CD8-positive, alpha-beta memory T cell (primary cell): ENCODE data around the gene IFT27. TPM values are rescaled to one million over a fixed set of nuclear protein-coding genes. Genes with fewer than 3 reads are reported as not detected.
"Not testable (repeated sequence)": the region's sequence is repeated elsewhere in the genome, so short reads cannot be mapped to it uniquely, and the experiment has no call there.

Source experiments
- CTCF ChIA-PET: fragments of 350-600 bp; sonication (Branson Sonifier 250); formaldehyde crosslinking; loops from one replicate; lab custom pipeline; 2021; ENCODE audit warnings: antibody characterized with exemption; lab: Charles Lee
- POLR2A ChIA-PET: fragments of 350-600 bp; sonication (Branson Sonifier 250); formaldehyde crosslinking; loops from one replicate; lab custom pipeline; 2021; ENCODE audit warnings: antibody characterized with exemption; lab: Charles Lee
- DNase-seq, 5 donors: peaks; one replicate each; pipeline versions ENCODE4 v3.0.0 to v3.0.0-alpha.2; 2020 to 2022; ENCODE audit warnings: mixed read lengths in 1 of 5
- H3K27ac ChIP-seq: one replicate; pipeline ENCODE4 v1.7.0; 2013; ENCODE audit warnings: low read depth, mild to moderate bottlenecking, low read length, moderate library complexity
- H3K27me3 ChIP-seq: 2 replicates; pipeline ENCODE4 v1.7.0; 2013; ENCODE audit warnings: low read length, mild to moderate bottlenecking; ENCODE audit not compliant: insufficient read depth, poor library complexity, severe bottlenecking
- H3K36me3 ChIP-seq: 2 replicates; pipeline ENCODE4 v1.7.0; 2013; ENCODE audit warnings: mild to moderate bottlenecking, low read length, moderate library complexity; ENCODE audit not compliant: insufficient read depth
- H3K4me1 ChIP-seq: 2 replicates; pipeline ENCODE4 v1.7.0; 2013; ENCODE audit warnings: mild to moderate bottlenecking, low read length, moderate library complexity; ENCODE audit not compliant: insufficient read depth
- H3K4me3 ChIP-seq: 2 replicates; pipeline ENCODE4 v1.7.0; 2013; ENCODE audit warnings: mild to moderate bottlenecking, low read length
- H3K9me3 ChIP-seq: 2 replicates; pipeline ENCODE4 v1.7.0; 2013; ENCODE audit warnings: mild to moderate bottlenecking, low read length
- H3K27ac Mint-ChIP-seq, 8 donors: one replicate each; pipeline ENCODE4 v1.8.0; 2020 to 2021; ENCODE audit warnings: mixed read lengths in 8 of 8, mild to moderate bottlenecking in 6 of 8, inconsistent platforms in 3 of 8, moderate library complexity in 3 of 8
- H3K27me3 Mint-ChIP-seq, 2 donors: one replicate each; pipeline ENCODE4 v1.8.0; 2020 to 2021; ENCODE audit warnings: mixed read lengths in 2 of 2, mild to moderate bottlenecking in 1 of 2, moderate library complexity in 1 of 2
- H3K36me3 Mint-ChIP-seq, 3 donors: one replicate each; pipeline ENCODE4 v1.8.0; 2020 to 2021; ENCODE audit warnings: mixed read lengths in 3 of 3, inconsistent platforms in 1 of 3, mild to moderate bottlenecking in 1 of 3
- H3K4me1 Mint-ChIP-seq, 3 donors: one replicate each; pipeline ENCODE4 v1.8.0; 2020 to 2021; ENCODE audit warnings: mixed read lengths in 3 of 3, inconsistent platforms in 1 of 3, mild to moderate bottlenecking in 1 of 3
- H3K4me3 Mint-ChIP-seq, 7 donors: one replicate each; pipeline ENCODE4 v1.8.0; 2020 to 2021; ENCODE audit warnings: mixed read lengths in 7 of 7, mild to moderate bottlenecking in 6 of 7, moderate library complexity in 4 of 7, inconsistent platforms in 2 of 7
- H3K9me3 Mint-ChIP-seq, 5 donors: one replicate each; pipeline ENCODE4 v1.8.0; 2020 to 2022; ENCODE audit warnings: mixed read lengths in 5 of 5, mild to moderate bottlenecking in 3 of 5, moderate library complexity in 2 of 5, inconsistent platforms in 1 of 5
- polyA plus RNA-seq: library from polyadenylated mRNA; unstranded; fragments of 300-500 nt; fragmentation: Illumina TruSeq; gene quantifications from one replicate; pipeline ENCODE4 v1.2.3, GENCODE V29; 2021
- total RNA-seq, 2 experiments: library from RNA; stranded (reverse); gene quantifications; one replicate each; pipeline ENCODE4 v1.2.3, GENCODE V29; 2021

Gene IFT27
- total and polyA plus RNA-seq, 3 experiments from 2014 or later, result 9.7 to 26.5 (median 24.9) TPM

DNA sequence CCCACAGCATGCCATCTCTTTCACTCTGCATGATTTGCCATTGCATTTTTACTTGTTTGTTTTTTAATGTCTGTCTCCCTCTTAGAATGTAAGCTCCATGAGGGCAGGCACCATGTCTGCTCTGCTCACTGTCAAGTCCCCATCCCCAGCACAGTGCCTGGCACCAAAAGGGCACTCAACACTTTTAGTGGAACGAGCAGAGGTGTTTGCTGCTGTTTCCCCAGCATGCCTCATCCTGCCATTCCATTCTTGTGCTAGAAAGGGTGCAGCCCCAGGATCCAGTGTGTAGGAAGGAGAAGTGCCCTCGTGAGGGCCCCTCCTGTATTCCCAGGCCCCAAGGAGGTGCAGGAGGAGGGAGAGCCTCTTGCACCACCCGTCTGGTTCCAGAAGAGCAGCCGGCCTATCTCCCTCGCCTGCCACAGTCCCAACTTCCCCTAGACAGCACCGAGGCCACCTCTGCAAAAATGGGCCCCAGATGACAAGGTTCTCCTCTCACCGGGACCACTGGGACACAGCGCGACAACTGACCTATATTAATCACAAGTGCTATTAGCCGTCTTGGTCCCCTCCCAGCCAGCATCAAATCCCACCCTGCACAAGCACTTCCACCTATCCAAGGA lies 39.1 kb downstream of the IFT27 start:
- Histone ChIP-seq H3K9me3 (no peaks in the 10 kb centered on the region), H3K27ac (no peak overlapping the region), H3K36me3 (no peaks in the 10 kb centered on the region), H3K27me3 (peaks cover 5% of the 10 kb centered on the region), H3K4me3 (no peak overlapping the region), H3K4me1 (no peaks in the 10 kb centered on the region)
- no peak for DNase-seq
- Mint-ChIP-seq H3K36me3 (no peaks in the 10 kb centered on the region), H3K27ac (peak overlapping the region in 1 of 8 donors; percentile 87), H3K9me3 (peaks cover 0 to 3% (median 2%) of the 10 kb centered on the region in 5 donors), H3K27me3 (peaks cover 37 to 66% of the 10 kb centered on the region in 2 donors), H3K4me1 (no peaks in the 10 kb centered on the region), H3K4me3 (no peak overlapping the region)
- CTCF ChIA-PET, result no interaction called here
- POLR2A ChIA-PET, result no interaction called here

GRCh38 chr22:36734171-36735058 lies 41.5 kb downstream of the IFT27 start:
- no peaks in the 10 kb centered on the region for H3K4me1 Mint-ChIP-seq
- CTCF ChIA-PET, result no interaction called here

GRCh38 chr22:36733271-36733670 lies 42.6 kb downstream of the IFT27 start:
- Histone ChIP-seq H3K4me1 (no peaks in the 10 kb centered on the region), H3K27me3 (peaks cover 5% of the 10 kb centered on the region), H3K36me3 (no peaks in the 10 kb centered on the region), H3K9me3 (no peaks in the 10 kb centered on the region), H3K27ac (no peak overlapping the region), H3K4me3 (no peak overlapping the region)
- no peak for DNase-seq
- H3K27me3 Mint-ChIP-seq, result peaks cover 47 to 67% of the 10 kb centered on the region in 2 donors
- H3K9me3 Mint-ChIP-seq, result peaks cover 0 to 2% (median 0%) of the 10 kb centered on the region in 5 donors
- POLR2A ChIA-PET, result no interaction called here
- H3K4me3 Mint-ChIP-seq, result no peak overlapping the region
- H3K4me1 Mint-ChIP-seq, result no peaks in the 10 kb centered on the region
- CTCF ChIA-PET, result no interaction called here
- no peak overlapping the region for H3K27ac Mint-ChIP-seq
- H3K36me3 Mint-ChIP-seq, result no peaks in the 10 kb centered on the region

More at GRCh38 chr22:36734171-36735058, 41.5 kb downstream of the IFT27 start:
- Histone ChIP-seq H3K36me3 (no peaks in the 10 kb centered on the region), H3K4me1 (no peaks in the 10 kb centered on the region), H3K27me3 (peaks cover 5% of the 10 kb centered on the region), H3K9me3 (no peaks in the 10 kb centered on the region), H3K4me3 (no peak overlapping the region), H3K27ac (no peak overlapping the region)
- Mint-ChIP-seq H3K36me3 (no peaks in the 10 kb centered on the region), H3K27me3 (peaks cover 41 to 71% of the 10 kb centered on the region in 2 donors), H3K9me3 (peaks cover 0 to 3% (median 2%) of the 10 kb centered on the region in 5 donors), H3K27ac (no peak overlapping the region), H3K4me3 (no peak overlapping the region)
- DNase-seq, result no peak
- POLR2A ChIA-PET, result no interaction called here

GRCh38 chr22:36732609-36733008 lies 43.3 kb downstream of the IFT27 start:
- Mint-ChIP-seq H3K4me3 (no peak overlapping the region), H3K9me3 (peaks cover 0 to 2% (median 0%) of the 10 kb centered on the region in 5 donors), H3K4me1 (no peaks in the 10 kb centered on the region), H3K27me3 (peaks cover 46 to 62% of the 10 kb centered on the region in 2 donors), H3K36me3 (no peaks in the 10 kb centered on the region), H3K27ac (peak overlapping the region in 1 of 8 donors; percentile 14)
- H3K4me3 ChIP-seq, result no peak overlapping the region
- peaks cover 5% of the 10 kb centered on the region for H3K27me3 ChIP-seq
- no peak overlapping the region for H3K27ac ChIP-seq
- DNase-seq, result no peak
- no peaks in the 10 kb centered on the region for H3K9me3 ChIP-seq
- ChIA-PET CTCF (no interaction called here), POLR2A (no interaction called here)
- no peaks in the 10 kb centered on the region for H3K36me3 ChIP-seq
- no peaks in the 10 kb centered on the region for H3K4me1 ChIP-seq

- peaks cover 39 to 57% of the 10 kb centered on the region in 2 donors for H3K27me3 Mint-ChIP-seq
- no peaks in the 10 kb centered on the region for H3K36me3 ChIP-seq
- H3K27me3 ChIP-seq, result peaks cover 5% of the 10 kb centered on the region
- no peak for DNase-seq
- peak overlapping the region in 1 of 8 donors; percentile 77 for H3K27ac Mint-ChIP-seq
- H3K4me3 Mint-ChIP-seq, result peak overlapping the region in 1 of 7 donors; percentile 38
- H3K4me3 ChIP-seq, result no peak overlapping the region
- peaks cover 0 to 2% (median 0%) of the 10 kb centered on the region in 5 donors for H3K9me3 Mint-ChIP-seq
- no peaks in the 10 kb centered on the region for H3K9me3 ChIP-seq
- ChIA-PET CTCF (no interaction called here), POLR2A (no interaction called here)
- H3K27ac ChIP-seq, result no peak overlapping the region
- H3K4me1 Mint-ChIP-seq, result no peaks in the 10 kb centered on the region
- no peaks in the 10 kb centered on the region for H3K36me3 Mint-ChIP-seq
- no peaks in the 10 kb centered on the region for H3K4me1 ChIP-seq
These were observed 44.0 kb downstream of the IFT27 start for GRCh38 chr22:36731916-36732315.

- H3K27me3 ChIP-seq, H3K4me1 ChIP-seq, DNase-seq, H3K9me3 Mint-ChIP-seq, H3K4me3 Mint-ChIP-seq, H3K27ac ChIP-seq, H3K36me3 Mint-ChIP-seq, CTCF ChIA-PET, POLR2A ChIA-PET, H3K36me3 ChIP-seq, H3K4me3 ChIP-seq, H3K27ac Mint-ChIP-seq, H3K4me1 Mint-ChIP-seq, H3K9me3 ChIP-seq: not testable (repeated sequence)
- peaks cover 37 to 54% of the 10 kb centered on the region in 2 donors for H3K27me3 Mint-ChIP-seq
These were observed 44.6 kb downstream of the IFT27 start for GRCh38 chr22:36731321-36731720.

DNA sequence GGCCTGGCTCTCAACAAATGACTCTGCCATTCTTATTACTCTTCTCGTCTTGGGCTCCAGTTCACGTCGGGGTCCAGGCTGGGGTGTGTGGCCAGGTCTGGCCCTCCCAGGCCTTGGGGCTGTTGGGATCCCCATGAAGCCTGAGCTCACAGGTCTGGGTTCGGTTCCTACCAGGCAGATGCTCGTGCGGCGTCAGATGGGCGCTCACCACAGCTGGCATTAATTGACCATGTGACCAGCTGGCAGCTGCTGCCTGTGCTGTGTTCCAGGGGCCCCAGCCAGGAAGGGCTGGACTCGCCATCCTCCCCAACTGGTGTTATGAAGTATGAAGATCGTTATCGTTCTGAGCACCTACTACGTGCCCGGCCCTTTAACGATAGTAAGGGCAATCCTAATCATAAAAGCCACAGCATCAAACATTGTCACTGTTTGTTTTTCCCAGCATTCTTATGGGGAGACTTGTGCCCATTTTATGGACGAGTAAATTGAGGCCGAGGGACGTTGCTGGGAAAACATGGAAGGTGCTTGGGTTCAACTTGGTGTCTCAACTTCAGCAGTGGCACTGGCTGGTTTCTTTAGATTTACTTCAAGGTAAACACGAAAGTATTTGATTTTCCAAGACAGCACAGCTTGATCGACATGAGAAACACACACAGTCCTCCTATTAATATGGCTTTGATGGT lies 45.6 kb downstream of the IFT27 start:
- DNase-seq, result no peak
- Histone ChIP-seq H3K4me3 (no peak overlapping the region), H3K9me3 (no peaks in the 10 kb centered on the region), H3K27ac (no peak overlapping the region), H3K36me3 (no peaks in the 10 kb centered on the region), H3K27me3 (peaks cover 5% of the 10 kb centered on the region), H3K4me1 (no peaks in the 10 kb centered on the region)
- no peaks in the 10 kb centered on the region for H3K36me3 Mint-ChIP-seq
- CTCF ChIA-PET, result no interaction called here
- peaks cover 32 to 54% of the 10 kb centered on the region in 2 donors for H3K27me3 Mint-ChIP-seq
- H3K4me3 Mint-ChIP-seq, result no peak overlapping the region
- POLR2A ChIA-PET, result no interaction called here
- H3K9me3 Mint-ChIP-seq, result peaks cover 0 to 2% (median 0%) of the 10 kb centered on the region in 5 donors
- H3K27ac Mint-ChIP-seq, result no peak overlapping the region
- no peaks in the 10 kb centered on the region for H3K4me1 Mint-ChIP-seq

- Mint-ChIP-seq H3K4me1 (no peaks in the 10 kb centered on the region), H3K27me3 (peaks cover 32 to 54% of the 10 kb centered on the region in 2 donors), H3K9me3 (peaks cover 0 to 2% (median 0%) of the 10 kb centered on the region in 5 donors), H3K4me3 (no peak overlapping the region), H3K36me3 (no peaks in the 10 kb centered on the region), H3K27ac (no peak overlapping the region)
- Histone ChIP-seq H3K4me3 (no peak overlapping the region), H3K4me1 (no peaks in the 10 kb centered on the region), H3K9me3 (no peaks in the 10 kb centered on the region), H3K27ac (no peak overlapping the region), H3K36me3 (no peaks in the 10 kb centered on the region), H3K27me3 (peaks cover 5% of the 10 kb centered on the region)
- no peak for DNase-seq
- POLR2A ChIA-PET, result no interaction called here
- CTCF ChIA-PET, result no interaction called here
These were observed 46.6 kb downstream of the IFT27 start for GRCh38 chr22:36729321-36729720.
